HEK293 (cell line): ENCODE measurements around the gene FBXW2.

Experiments
- CTCF ChIA-PET: fragments of 350-600 bp; formaldehyde crosslinking; extraction: SDS; loops from one replicate; lab custom pipeline; 2021; ENCODE audit warnings: antibody characterized with exemption; lab: Yijun Ruan, JAX
- POLR2A ChIA-PET: fragments of 300-600 bp; formaldehyde crosslinking; extraction: SDS; loops from one replicate; lab custom pipeline; 2020; ENCODE audit warnings: antibody characterized with exemption, inconsistent platforms; lab: Yijun Ruan, JAX
- H3K27ac ChIP-seq: fragments of 200-500 bp; sonication (Bioruptor generic); 2 replicates; pipeline ENCODE4 v1.5.1; 2014; ENCODE audit warnings: low read depth, low read length, control low read depth, inconsistent platforms; ENCODE audit errors: extremely low read depth
- H3K36me3 ChIP-seq, 2 experiments: fragments of 200-500 bp in 1 of 2; sonication (Bioruptor generic) in 1 of 2; 1 replicate in 1 of 2; 2 replicates in 1 of 2; pipeline ENCODE4 v1.5.1; 2014 to 2017; ENCODE audit warnings: inconsistent platforms in 2 of 2, low read length in 2 of 2; ENCODE audit not compliant: control insufficient read depth in 2 of 2, insufficient read depth in 1 of 2
- H3K4me1 ChIP-seq: fragments of 200-500 bp; sonication (Bioruptor generic); 2 replicates; pipeline ENCODE4 v1.5.1; 2014; ENCODE audit warnings: mild to moderate bottlenecking, low read length, inconsistent platforms; ENCODE audit not compliant: control insufficient read depth, insufficient read depth
- H3K4me3 ChIP-seq: 2 replicates; pipeline ENCODE4 v1.5.1; 2011; ENCODE audit warnings: low read depth, mild to moderate bottlenecking, control low read depth, low read length, moderate library complexity
- H3K9me3 ChIP-seq: fragments of 200-500 bp; sonication (Bioruptor generic); 2 replicates; pipeline ENCODE4 v1.5.1; 2014; ENCODE audit warnings: low read depth, low read length, inconsistent platforms; ENCODE audit not compliant: control insufficient read depth, insufficient read depth
- GLI2 ChIP-seq: fragments of 450-650 bp; formaldehyde crosslinking; IDR thresholded peaks from 2 replicates; pipeline ENCODE4; 2017; ENCODE audit warnings: missing biosample characterization, missing genetic modification characterization, low read depth, borderline replicate concordance
- KLF8 ChIP-seq: fragments of 450-650 bp; formaldehyde crosslinking; IDR thresholded peaks from 2 replicates; pipeline ENCODE4 v1.5.1; 2016; ENCODE audit warnings: missing biosample characterization, missing genetic modification characterization
- OSR2 ChIP-seq: fragments of 450-650 bp; formaldehyde crosslinking; IDR thresholded peaks from 2 replicates; pipeline ENCODE4 v1.5.1; 2016; ENCODE audit warnings: missing biosample characterization, missing genetic modification characterization
- PRDM1 ChIP-seq: fragments of 450-650 bp; formaldehyde crosslinking; IDR thresholded peaks from 2 replicates; pipeline ENCODE4; 2016; ENCODE audit warnings: missing biosample characterization, missing genetic modification characterization
- SALL2 ChIP-seq: fragments of 450-650 bp; formaldehyde crosslinking; IDR thresholded peaks from 2 replicates; pipeline ENCODE4 v1.5.0; 2017; ENCODE audit warnings: missing biosample characterization, mild to moderate bottlenecking, missing genetic modification characterization, borderline replicate concordance
- ZBTB10 ChIP-seq: fragments of 450-650 bp; formaldehyde crosslinking; IDR thresholded peaks from 2 replicates; pipeline ENCODE4 v1.5.1; 2016; ENCODE audit warnings: missing biosample characterization, missing genetic modification characterization
- ZNF133 ChIP-seq: fragments of 450-650 bp; formaldehyde crosslinking; IDR thresholded peaks from 2 replicates; pipeline ENCODE4 v1.5.1; 2016; ENCODE audit warnings: missing biosample characterization, missing genetic modification characterization
- ZNF138 ChIP-seq: fragments of 450-650 bp; formaldehyde crosslinking; IDR thresholded peaks from 2 replicates; pipeline ENCODE4 v1.5.1; 2016; ENCODE audit warnings: missing biosample characterization, missing genetic modification characterization, borderline replicate concordance
- ZNF280D ChIP-seq: fragments of 450-650 bp; formaldehyde crosslinking; IDR thresholded peaks from 2 replicates; pipeline ENCODE4 v1.5.1; 2016; ENCODE audit warnings: missing biosample characterization, missing genetic modification characterization
- ZNF423 ChIP-seq: fragments of 450-650 bp; formaldehyde crosslinking; IDR thresholded peaks from 2 replicates; pipeline ENCODE4 v1.5.1; 2016; ENCODE audit warnings: missing biosample characterization, missing genetic modification characterization
- ZNF585B ChIP-seq: fragments of 450-650 bp; formaldehyde crosslinking; IDR thresholded peaks from 2 replicates; pipeline ENCODE4 v1.5.1; 2016; ENCODE audit warnings: missing biosample characterization, missing genetic modification characterization
- ZNF610 ChIP-seq: fragments of 450-650 bp; formaldehyde crosslinking; IDR thresholded peaks from 2 replicates; pipeline ENCODE4 v1.5.1; 2016; ENCODE audit warnings: missing biosample characterization, missing genetic modification characterization, borderline replicate concordance
- ZNF792 ChIP-seq: fragments of 450-650 bp; formaldehyde crosslinking; IDR thresholded peaks from 2 replicates; pipeline ENCODE4 v1.5.1; 2016; ENCODE audit warnings: missing biosample characterization, missing genetic modification characterization
- TF ChIP-seq, protein P1 (sequence below): fragments of 450-650 bp; formaldehyde crosslinking; IDR thresholded peaks from 2 replicates; pipeline ENCODE4 v1.5.1; 2016; ENCODE audit warnings: missing biosample characterization, missing genetic modification characterization
- TF ChIP-seq, protein P2 (sequence below): fragments of 450-650 bp; formaldehyde crosslinking; IDR thresholded peaks from 2 replicates; pipeline ENCODE4 v1.5.1; 2017; ENCODE audit warnings: missing biosample characterization, missing genetic modification characterization
- TF ChIP-seq, protein P3 (sequence below): fragments of 450-650 bp; formaldehyde crosslinking; IDR thresholded peaks from 2 replicates; pipeline ENCODE4 v1.5.1; 2016; ENCODE audit warnings: missing biosample characterization, missing genetic modification characterization
- TF ChIP-seq, protein P4 (sequence below): fragments of 450-650 bp; formaldehyde crosslinking; IDR thresholded peaks from 2 replicates; pipeline ENCODE4 v1.5.1; 2016; ENCODE audit warnings: missing biosample characterization, missing genetic modification characterization, borderline replicate concordance

Gene FBXW2

DNA sequence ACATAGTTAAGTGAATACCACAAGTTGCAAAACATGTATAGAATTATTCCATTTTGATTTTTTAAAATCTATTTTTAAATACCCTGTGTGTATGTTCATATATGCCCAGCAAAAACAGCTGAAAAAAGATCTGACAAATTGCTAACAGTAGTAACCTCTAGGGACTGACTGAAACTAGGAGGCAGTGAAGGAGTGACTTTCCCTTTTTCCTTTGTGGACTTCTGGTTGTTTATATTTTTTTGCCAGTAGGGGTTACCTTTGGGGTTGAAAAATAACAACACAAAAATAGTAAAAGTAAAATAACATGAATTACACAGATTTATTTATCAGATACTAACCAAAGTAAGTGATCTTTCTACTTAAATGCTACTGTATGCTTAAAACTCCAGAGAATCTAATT, 81.9 kb downstream of the FBXW2 start:
- POLR2A ChIA-PET = interaction anchor here (0.5 kb wide), 1 partner anchor 14 kb away, joined by 3 read pairs; no protein-coding TSS in a partner anchor
- TF ChIP-seq, protein P1, sequence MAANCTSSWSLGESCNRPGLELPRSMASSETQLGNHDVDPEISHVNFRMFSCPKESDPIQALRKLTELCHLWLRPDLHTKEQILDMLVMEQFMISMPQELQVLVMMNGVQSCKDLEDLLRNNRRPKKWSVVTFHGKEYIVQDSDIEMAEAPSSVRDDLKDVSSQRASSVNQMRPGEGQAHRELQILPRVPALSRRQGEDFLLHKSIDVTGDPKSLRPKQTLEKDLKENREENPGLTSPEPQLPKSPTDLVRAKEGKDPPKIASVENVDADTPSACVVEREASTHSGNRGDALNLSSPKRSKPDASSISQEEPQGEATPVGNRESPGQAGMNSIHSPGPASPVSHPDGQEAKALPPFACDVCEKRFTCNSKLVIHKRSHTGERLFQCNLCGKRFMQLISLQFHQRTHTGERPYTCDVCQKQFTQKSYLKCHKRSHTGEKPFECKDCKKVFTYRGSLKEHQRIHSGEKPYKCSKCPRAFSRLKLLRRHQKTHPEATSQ (tag by site-specific recombination) = no peak
- TF ChIP-seq, protein P2, sequence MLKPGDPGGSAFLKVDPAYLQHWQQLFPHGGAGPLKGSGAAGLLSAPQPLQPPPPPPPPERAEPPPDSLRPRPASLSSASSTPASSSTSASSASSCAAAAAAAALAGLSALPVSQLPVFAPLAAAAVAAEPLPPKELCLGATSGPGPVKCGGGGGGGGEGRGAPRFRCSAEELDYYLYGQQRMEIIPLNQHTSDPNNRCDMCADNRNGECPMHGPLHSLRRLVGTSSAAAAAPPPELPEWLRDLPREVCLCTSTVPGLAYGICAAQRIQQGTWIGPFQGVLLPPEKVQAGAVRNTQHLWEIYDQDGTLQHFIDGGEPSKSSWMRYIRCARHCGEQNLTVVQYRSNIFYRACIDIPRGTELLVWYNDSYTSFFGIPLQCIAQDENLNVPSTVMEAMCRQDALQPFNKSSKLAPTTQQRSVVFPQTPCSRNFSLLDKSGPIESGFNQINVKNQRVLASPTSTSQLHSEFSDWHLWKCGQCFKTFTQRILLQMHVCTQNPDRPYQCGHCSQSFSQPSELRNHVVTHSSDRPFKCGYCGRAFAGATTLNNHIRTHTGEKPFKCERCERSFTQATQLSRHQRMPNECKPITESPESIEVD (tag by site-specific recombination) = peak; percentile 61
- TF ChIP-seq SALL2 (tag by site-specific recombination) = no peak
- 0 out of 2 replicates have a peak, but pooled peaks have one; percentile 24 for TF ChIP-seq PRDM1 (tag by site-specific recombination)
- no peak for TF ChIP-seq ZBTB10 (tag by site-specific recombination)
- TF ChIP-seq ZNF423 = no peak
- 0 out of 2 replicates have a peak, but pooled peaks have one; percentile 19 for TF ChIP-seq OSR2 (tag by site-specific recombination)
- TF ChIP-seq ZNF792 (tag by site-specific recombination) = no peak
- no peak for TF ChIP-seq ZNF280D
- TF ChIP-seq KLF8 = no peak
- Histone ChIP-seq H3K36me3 (no peaks in the 10 kb centered on the region; a peak in 1 of 3 replicates), H3K4me1 (peaks cover 16% of the 10 kb centered on the region; the same call in 1 of the 2 replicates), H3K27ac (no peak overlapping the region), H3K4me3 (no peak overlapping the region), H3K9me3 (no peaks in the 10 kb centered on the region)
- CTCF ChIA-PET = interaction anchor here (0.7 to 1.6 kb wide), 6 partner anchors 10 to 105 kb away, joined by 3 to 7 read pairs (median 4); no protein-coding TSS in a partner anchor

- Histone ChIP-seq H3K4me3 (no peak overlapping the region), H3K36me3 (no peaks in the 10 kb centered on the region; a peak in 1 of 3 replicates), H3K4me1 (peaks cover 18% of the 10 kb centered on the region; the same call in 1 of the 2 replicates), H3K27ac (0 out of 2 replicates have a peak overlapping the region, but pooled peaks have one; percentile 32), H3K9me3 (no peaks in the 10 kb centered on the region)
- POLR2A ChIA-PET = interaction anchor here (0.5 to 0.7 kb wide), 2 partner anchors 13 to 25 kb away, joined by 3 to 8 read pairs; no protein-coding TSS in a partner anchor
- CTCF ChIA-PET = interaction anchor here (0.7 kb wide), 1 partner anchor 12 kb away, joined by 5 read pairs; no protein-coding TSS in a partner anchor
- TF ChIP-seq, protein P3, sequence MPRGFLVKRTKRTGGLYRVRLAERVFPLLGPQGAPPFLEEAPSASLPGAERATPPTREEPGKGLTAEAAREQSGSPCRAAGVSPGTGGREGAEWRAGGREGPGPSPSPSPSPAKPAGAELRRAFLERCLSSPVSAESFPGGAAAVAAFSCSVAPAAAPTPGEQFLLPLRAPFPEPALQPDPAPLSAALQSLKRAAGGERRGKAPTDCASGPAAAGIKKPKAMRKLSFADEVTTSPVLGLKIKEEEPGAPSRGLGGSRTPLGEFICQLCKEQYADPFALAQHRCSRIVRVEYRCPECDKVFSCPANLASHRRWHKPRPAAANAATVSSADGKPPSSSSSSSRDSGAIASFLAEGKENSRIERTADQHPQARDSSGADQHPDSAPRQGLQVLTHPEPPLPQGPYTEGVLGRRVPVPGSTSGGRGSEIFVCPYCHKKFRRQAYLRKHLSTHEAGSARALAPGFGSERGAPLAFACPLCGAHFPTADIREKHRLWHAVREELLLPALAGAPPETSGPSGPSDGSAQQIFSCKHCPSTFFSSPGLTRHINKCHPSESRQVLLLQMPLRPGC (tag by site-specific recombination) = no peak
- no peak for TF ChIP-seq ZNF138 (tag by site-specific recombination)
- TF ChIP-seq GLI2 (tag by site-specific recombination) = no peak
- TF ChIP-seq ZNF133 (tag by site-specific recombination) = no peak
- no peak for TF ChIP-seq ZNF610 (tag by site-specific recombination)
- no peak for TF ChIP-seq ZNF585B (tag by site-specific recombination)
- TF ChIP-seq, protein P4, sequence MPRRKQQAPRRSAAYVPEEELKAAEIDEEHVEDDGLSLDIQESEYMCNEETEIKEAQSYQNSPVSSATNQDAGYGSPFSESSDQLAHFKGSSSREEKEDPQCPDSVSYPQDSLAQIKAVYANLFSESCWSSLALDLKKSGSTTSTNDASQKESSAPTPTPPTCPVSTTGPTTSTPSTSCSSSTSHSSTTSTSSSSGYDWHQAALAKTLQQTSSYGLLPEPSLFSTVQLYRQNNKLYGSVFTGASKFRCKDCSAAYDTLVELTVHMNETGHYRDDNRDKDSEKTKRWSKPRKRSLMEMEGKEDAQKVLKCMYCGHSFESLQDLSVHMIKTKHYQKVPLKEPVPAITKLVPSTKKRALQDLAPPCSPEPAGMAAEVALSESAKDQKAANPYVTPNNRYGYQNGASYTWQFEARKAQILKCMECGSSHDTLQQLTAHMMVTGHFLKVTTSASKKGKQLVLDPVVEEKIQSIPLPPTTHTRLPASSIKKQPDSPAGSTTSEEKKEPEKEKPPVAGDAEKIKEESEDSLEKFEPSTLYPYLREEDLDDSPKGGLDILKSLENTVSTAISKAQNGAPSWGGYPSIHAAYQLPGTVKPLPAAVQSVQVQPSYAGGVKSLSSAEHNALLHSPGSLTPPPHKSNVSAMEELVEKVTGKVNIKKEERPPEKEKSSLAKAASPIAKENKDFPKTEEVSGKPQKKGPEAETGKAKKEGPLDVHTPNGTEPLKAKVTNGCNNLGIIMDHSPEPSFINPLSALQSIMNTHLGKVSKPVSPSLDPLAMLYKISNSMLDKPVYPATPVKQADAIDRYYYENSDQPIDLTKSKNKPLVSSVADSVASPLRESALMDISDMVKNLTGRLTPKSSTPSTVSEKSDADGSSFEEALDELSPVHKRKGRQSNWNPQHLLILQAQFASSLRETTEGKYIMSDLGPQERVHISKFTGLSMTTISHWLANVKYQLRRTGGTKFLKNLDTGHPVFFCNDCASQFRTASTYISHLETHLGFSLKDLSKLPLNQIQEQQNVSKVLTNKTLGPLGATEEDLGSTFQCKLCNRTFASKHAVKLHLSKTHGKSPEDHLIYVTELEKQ (tag by site-specific recombination) = no peak
Observed at GRCh38 chr9:120710110-120710981, 82.9 kb downstream of the FBXW2 start.
